ENCODE results near the gene SHBG.

GRCh38 chr17:7623661-7624060 lies 6.3 kb upstream of the SHBG start:
- TF ChIP-seq GATA2 (IDR thresholded peaks at IDR 0.05; ENCODE audit: low read depth, low read length) = no peak
- no peak for TF ChIP-seq GATA3 (IDR thresholded peaks at IDR 0.05; ENCODE audit: low read depth, low read length)

All from SH-SY5Y (cell line).